Middle frontal gyrus (tissue), 1 donor: ENCODE results near the gene KRTAP2-1.
"Not testable (repeated sequence)": the region's sequence is repeated elsewhere in the genome, so short reads cannot be mapped to it uniquely, and the experiment has no call there.

Experiments
- DNase-seq: peaks from one replicate; pipeline ENCODE4 v3.0.0-alpha.2; 2015; ENCODE audit warnings: low spot score; ENCODE audit errors: extremely low spot score

Gene KRTAP2-1

DNA sequence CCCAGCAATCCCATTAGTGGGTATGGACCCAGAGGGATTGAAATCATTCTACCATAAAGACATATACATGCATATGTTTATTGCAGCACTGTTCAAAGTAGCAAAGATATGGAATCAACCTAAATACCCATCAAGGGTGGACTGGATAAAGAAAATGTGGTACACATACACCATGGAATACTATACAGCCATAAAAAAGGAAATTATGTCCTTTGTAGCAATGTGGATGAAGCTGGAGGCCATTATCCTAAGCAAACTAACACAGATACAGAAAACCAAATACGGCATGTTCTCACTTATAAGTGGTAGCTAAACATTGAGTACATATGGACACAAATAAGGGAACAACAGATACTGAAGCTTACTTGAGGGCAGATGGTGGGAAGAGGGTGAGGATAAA is 10.4 kb upstream of the KRTAP2-1 start:
- no peak for DNase-seq

DNA sequence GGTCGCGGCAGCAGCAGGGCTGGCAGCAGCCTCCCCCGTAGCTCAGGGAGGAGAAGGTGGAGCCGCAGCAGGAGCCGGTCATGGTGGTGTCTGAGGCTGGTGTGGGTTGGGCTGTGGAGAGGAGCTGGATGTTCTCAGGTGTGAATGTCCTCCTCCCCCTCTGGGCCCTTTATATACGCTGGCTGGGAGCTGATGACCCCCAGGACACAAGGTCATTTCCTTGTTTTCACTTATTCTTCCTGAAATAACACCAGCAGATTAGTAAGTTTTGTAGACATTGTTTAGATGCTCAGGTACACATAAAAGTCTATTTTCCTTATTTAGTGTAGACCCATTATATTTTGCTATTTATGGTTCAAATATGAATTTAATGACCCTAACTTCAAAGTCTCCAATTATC is 8.0 kb upstream of the KRTAP2-1 start, which contains the start of gene KRTAP2-2:
TSS of gene KRTAP2-2 (minus strand) at position 101 of the 400 bp plus-strand sequence. CDS start at position 82, 19 bp downstream.
- DNase-seq: not testable (repeated sequence)

DNA sequence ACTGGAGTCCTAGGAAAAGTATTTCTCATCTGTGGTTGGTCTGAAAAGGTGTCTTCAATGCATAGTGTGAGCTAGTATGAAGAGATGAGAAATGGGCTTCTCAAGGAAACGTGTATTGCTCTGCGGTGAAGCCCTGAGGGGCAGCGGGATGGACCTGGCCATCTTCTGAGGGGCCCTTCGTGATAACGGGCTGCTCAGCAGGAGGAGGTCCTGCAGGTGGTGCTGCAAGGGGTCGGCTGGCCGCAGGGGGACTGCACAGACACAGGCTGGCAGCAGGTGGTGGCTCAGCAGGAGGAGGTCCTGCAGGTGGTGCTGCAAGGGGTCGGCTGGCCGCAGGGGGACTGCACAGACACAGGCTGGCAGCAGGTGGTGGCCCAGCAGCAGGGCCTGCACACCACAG is 7.4 kb upstream of the KRTAP2-1 start:
- DNase-seq: not testable (repeated sequence)

DNA sequence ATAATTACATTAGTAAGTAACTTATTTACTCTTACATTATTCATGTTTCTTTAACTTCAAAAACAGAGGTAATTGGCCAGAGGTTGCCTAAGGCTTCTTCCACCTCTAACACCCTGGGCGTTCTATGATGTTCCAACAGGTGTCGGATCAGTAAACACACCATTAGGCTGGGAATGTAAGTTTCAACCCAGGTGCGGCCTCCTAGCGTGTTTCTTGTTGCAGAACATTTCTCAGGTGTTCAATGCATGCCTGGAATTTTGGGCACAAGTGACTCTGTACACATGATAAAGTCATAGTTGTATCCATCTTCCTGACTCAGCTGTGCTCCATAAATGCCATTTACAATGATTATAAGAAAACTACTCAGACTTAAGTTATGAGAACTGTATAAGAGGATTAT is 6.9 kb upstream of the KRTAP2-1 start:
- DNase-seq: no peak

- no peak for DNase-seq
Observed at GRCh38 chr17:41052566-41052965, 5.5 kb upstream of the KRTAP2-1 start.

DNA sequence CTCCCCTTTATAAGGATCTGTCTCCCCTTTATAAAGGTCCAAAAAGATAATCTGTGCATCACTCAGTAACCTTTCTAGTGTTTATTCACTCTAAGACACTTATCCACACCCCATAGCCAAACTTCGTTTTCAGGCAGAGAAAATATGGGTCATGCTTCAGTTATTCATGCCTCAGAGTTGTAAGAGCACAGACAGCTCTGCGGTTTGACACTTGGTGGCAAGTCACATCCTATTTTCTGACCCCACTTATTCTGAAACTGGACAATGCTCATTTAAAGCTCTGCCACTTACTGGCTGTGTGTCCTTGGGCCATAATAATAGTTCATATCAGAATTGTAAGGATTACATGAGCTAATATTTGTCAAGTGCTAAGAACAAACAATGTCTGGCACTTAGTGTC is 2.0 kb upstream of the KRTAP2-1 start:
- no peak for DNase-seq

- DNase-seq: no peak
Observed at GRCh38 chr17:41048441-41048840, 1.3 kb upstream of the KRTAP2-1 start.

DNA sequence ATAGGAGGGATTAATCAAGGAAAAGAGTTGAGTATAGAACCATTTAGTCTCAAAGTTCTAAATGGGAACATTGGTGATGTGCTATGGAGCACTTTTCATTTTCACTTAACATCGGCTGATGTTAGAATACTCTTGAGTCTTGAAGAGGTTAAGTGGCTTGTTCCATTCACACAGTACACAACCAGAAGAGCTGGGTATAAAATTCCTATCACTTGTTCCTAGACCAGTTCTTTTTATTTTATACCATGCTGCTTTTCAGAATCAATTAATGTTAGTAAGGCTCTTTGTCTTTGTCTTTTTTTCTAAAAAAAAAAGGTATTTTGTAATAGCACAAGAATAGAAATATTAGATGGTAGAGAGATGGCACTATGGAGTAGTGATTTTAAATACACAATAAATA is 4.2 kb downstream of the KRTAP2-1 start:
- DNase-seq: no peak

GRCh38 chr17:41040783-41041571 is 6.1 kb downstream of the KRTAP2-1 start, which contains the start of gene KRTAP1-1:
TSS of gene KRTAP1-1 (minus strand) at chr17:41041450. CDS start at chr17:41041397, 53 bp downstream.
- DNase-seq: not testable (repeated sequence)

- no peak for DNase-seq
Observed at GRCh38 chr17:41037853-41038350, 9.2 kb downstream of the KRTAP2-1 start.

DNA sequence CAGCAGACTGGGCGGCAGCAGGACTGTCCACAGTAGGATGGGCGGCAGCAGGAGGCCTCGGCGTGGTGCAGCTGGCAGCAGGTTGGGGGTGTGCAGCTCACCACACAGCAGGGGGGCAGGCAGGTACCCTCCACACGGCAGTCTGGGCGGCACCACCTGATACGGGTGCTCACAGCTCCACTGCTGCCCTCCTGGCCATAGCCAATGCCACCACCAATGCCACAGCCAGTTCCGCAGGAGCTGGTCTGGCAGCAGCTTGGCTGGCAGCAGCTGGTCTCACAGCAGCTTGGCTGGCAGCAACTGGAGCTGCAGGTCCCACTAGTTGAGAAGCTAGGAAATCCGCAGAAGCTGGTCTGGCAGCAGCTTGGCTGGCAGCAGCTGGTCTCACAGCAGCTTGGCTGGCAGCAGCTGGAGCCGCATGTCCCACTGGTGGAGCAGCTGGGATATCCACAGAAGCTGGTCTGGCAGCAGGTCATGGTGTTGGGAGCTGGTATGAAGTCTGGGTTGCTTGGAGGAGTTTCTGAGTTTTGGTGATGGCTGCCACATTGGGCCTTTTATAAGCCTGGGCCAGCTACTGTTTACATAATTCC is 12.7 kb downstream of the KRTAP2-1 start, which contains the start of gene KRTAP1-3:
TSS of gene KRTAP1-3 (minus strand) at position 529 of the 590 bp plus-strand sequence. CDS start at position 476, 53 bp downstream.
- not testable (repeated sequence) for DNase-seq

DNA sequence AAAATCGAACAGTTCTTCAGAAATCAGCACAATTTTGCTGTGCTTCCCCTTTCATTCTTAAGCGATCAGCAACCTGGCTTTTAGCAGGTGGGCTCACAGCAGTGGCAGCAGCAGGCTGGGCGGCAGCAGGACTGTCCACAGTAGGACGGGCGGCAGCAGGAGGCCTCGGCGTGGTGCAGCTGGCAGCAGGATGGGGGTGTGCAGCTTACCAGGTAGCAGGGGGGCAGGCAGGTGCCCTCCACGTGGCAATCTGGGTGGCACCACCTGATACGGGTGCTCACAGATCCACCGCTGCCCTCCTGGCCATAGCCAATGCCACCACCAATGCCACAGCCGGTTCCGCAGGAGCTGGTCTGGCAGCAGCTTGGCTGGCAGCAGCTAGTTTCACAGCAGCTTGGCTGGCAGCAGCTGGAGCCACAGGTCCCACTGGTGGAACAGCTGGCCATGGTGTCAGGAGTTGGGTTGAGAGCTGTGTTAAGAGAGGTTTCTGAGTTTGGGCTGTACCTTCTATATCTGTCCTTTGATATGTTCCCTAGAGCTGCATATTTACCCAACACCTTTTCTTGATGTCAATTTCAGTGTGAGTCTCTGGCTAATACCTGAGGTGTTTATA is 17.4 kb downstream of the KRTAP2-1 start, which contains the start of gene KRTAP1-4:
TSS of gene KRTAP1-4 (minus strand) at position 563 of the 613 bp plus-strand sequence. CDS start at position 446, 117 bp downstream.
- DNase-seq: no peak

GRCh38 chr17:41026715-41027471 is 20.2 kb downstream of the KRTAP2-1 start, which contains the start of gene KRTAP1-5:
TSS of gene KRTAP1-5 (minus strand) at chr17:41027208. CDS start at chr17:41027155, 53 bp downstream.
- no peak for DNase-seq

- DNase-seq: no peak
Observed at GRCh38 chr17:41024697-41025096, 22.4 kb downstream of the KRTAP2-1 start.

DNA sequence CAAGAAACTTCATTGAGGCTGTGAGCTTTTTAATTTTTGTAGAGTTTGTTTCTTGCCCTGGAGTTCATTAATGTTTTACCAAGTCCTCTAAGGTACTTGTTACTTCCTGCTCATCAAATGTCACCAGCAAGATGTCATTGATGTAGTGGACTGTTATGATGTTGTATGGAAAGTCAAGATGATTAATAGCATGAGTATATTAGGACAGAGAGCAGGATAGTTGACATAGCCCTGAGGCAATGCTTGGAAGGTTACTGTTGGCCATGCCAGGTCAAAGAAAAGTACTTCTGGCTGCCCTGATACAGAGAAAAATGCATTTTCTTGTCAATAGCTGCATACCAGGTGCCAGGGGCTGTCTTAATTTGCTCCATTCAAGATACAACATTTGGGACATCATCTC is 26.8 kb downstream of the KRTAP2-1 start:
- no peak for DNase-seq

DNA sequence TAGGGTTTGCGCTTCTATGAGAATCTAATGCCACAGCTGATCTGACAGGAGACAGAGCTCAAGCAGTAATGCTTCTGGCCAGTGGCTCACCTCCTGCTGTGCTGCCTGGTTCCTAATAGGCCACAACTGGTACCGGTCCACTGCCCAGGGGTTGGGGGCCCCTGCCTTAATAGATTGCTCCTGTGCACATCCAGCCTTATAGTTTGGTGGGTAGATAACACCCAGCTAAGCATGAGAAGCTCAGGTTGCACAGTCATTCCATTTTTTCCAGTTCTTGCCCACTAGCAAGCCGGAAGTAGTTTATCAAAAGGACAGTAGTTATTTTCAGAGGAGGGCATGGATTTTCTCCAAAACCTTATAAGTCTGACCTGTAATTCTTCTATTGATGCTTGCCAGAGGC is 27.7 kb downstream of the KRTAP2-1 start:
- no peak for DNase-seq

DNA sequence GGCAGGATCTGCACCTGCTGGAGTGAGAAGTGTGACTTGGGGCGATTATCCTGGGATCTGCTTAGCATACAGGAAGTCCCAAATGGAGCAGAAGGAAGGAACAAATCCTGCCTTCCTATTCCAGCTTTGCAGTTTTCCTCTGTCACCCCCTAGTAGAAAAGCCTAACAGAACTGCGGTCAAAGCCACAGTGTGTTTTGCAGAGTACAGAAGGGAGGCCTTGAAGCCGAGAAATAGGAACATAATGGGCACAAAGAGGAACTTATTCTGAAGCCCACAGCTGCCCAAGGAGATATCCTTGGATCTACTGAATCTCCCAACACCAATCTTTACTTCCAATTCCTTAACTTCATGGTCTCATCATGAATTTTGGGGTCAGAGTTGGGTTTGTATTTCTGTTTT is 28.6 kb downstream of the KRTAP2-1 start:
- DNase-seq: no peak

- DNase-seq: no peak
Observed at GRCh38 chr17:41016578-41017215, 30.4 kb downstream of the KRTAP2-1 start.

- DNase-seq: no peak
Observed at GRCh38 chr17:41015454-41015853, 31.7 kb downstream of the KRTAP2-1 start.

DNA sequence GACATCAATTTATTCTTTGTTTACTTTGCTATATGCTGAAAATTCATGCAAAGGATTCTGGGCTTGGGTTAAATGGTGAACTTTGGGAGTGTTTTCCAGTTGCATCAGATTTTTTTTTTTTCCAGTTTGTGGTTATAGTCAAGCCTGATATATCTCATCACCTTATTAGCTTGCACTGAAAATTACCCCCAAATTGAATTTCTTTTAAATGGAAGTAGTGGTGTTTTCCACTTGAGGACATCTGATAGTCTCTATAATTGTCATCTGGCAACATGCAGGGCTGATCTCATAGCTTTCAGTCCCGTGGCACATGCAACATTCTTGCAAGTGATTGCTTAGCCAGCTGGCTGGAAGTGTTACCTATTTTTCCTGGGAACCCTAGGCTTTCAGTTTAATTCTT is 33.5 kb downstream of the KRTAP2-1 start:
- no peak for DNase-seq
